Spleen (tissue), 7 donors: ENCODE results near the gene ARHGAP36.

Experiments
- POLR2AphosphoS5 ChIP-seq, 3 donors: sonication (generic); formaldehyde crosslinking; IDR thresholded peaks; one replicate each; pipeline ENCODE4 v1.5.1; 2017; ENCODE audit warnings: antibody characterized with exemption in 3 of 3
- TF ChIP-seq, protein P1 (sequence below), 11 experiments: fragments of 200-600 bp in 7 of 11; fragments of 450-650 bp in 4 of 11; sonication (generic) in 4 of 11; IDR thresholded peaks in 8 of 11; conservative IDR thresholded peaks in 3 of 11; 1 replicate in 7 of 11; 2 replicates in 4 of 11; pipeline versions ENCODE4 v1.4.0 to v1.8.0; 2016 to 2021; ENCODE audit warnings: antibody characterized with exemption in 11 of 11, inconsistent platforms in 4 of 11, mild to moderate bottlenecking in 1 of 11
- donor health status: DM: no; HTN: no; CAD: no; lungs with moderate emphysema.
- donor health status: DM: no; HTN: no; CAD: no.
- donor health status: DM: no; HTN: no; CAD: no.

DNA sequence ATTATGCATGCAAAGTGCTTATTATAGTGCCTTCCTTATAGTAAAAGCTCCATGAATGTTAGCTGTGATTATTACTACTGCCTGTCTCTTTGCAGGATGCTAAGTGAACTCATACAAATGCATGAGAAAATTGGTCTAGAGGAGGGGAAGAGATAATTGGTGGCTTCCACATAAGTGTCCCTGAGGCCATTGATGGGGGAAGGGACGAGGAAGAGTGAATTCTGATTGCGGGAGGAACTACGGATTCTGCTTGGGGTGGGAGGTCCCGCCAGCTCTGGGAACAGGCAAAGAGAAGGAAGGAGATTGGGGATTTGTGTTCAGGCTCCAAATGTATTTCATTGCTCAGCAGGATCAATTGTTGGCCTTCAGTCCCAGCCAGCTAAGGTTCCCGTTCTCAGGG lies 11.6 kb upstream of the ARHGAP36 start:
- TF ChIP-seq, protein P1, sequence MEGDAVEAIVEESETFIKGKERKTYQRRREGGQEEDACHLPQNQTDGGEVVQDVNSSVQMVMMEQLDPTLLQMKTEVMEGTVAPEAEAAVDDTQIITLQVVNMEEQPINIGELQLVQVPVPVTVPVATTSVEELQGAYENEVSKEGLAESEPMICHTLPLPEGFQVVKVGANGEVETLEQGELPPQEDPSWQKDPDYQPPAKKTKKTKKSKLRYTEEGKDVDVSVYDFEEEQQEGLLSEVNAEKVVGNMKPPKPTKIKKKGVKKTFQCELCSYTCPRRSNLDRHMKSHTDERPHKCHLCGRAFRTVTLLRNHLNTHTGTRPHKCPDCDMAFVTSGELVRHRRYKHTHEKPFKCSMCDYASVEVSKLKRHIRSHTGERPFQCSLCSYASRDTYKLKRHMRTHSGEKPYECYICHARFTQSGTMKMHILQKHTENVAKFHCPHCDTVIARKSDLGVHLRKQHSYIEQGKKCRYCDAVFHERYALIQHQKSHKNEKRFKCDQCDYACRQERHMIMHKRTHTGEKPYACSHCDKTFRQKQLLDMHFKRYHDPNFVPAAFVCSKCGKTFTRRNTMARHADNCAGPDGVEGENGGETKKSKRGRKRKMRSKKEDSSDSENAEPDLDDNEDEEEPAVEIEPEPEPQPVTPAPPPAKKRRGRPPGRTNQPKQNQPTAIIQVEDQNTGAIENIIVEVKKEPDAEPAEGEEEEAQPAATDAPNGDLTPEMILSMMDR (IDR thresholded peaks at IDR 0.05 in 8 of 11, conservative IDR thresholded peaks at IDR 0.05 in 3 of 11): no peak
- TF ChIP-seq POLR2AphosphoS5 (IDR thresholded peaks at IDR 0.05): no peak
